GM21447 (cell line): ENCODE results near the gene ZSCAN18.

Experiments used
- ATAC-seq: cut with Tn5 transposase; IDR thresholded peaks from one replicate; pipeline ENCODE4 v1.9.1; 2021; ENCODE audit not compliant: unreplicated experiment

The ZSCAN18 gene

GRCh38 chr19:58086825-58087710 is 11.0 kb downstream of the ZSCAN18 start:
- no peak for ATAC-seq

GRCh38 chr19:58085348-58085875 is 12.6 kb downstream of the ZSCAN18 start:
- ATAC-seq: no peak

- no peak for ATAC-seq
Observed at GRCh38 chr19:58084596-58085347, 13.3 kb downstream of the ZSCAN18 start.

GRCh38 chr19:58083021-58083420 is 15.0 kb downstream of the ZSCAN18 start:
- ATAC-seq: no peak

- no peak for ATAC-seq
Observed at GRCh38 chr19:58079792-58080191, 18.2 kb downstream of the ZSCAN18 start.

- no peak for ATAC-seq
Observed at GRCh38 chr19:58067240-58067912, 30.7 kb downstream of the ZSCAN18 start.

- ATAC-seq: no peak
Observed at GRCh38 chr19:58063712-58064111, 34.3 kb downstream of the ZSCAN18 start.

- no peak for ATAC-seq
Observed at GRCh38 chr19:58060231-58060630, 37.8 kb downstream of the ZSCAN18 start.

GRCh38 chr19:58059671-58060078 is 38.4 kb downstream of the ZSCAN18 start:
- no peak for ATAC-seq

- no peak for ATAC-seq
Observed at GRCh38 chr19:58059003-58059670, 38.9 kb downstream of the ZSCAN18 start, which contains the start of gene ZNF135. TSS of gene ZNF135 (plus strand) at chr19:58059282. CDS start at chr19:58060003, 721 bp downstream.

GRCh38 chr19:58058467-58058866 is 39.6 kb downstream of the ZSCAN18 start:
- ATAC-seq: no peak

GRCh38 chr19:58056861-58057260 is 41.2 kb downstream of the ZSCAN18 start:
- no peak for ATAC-seq

- no peak for ATAC-seq
Observed at GRCh38 chr19:58056261-58056660, 41.8 kb downstream of the ZSCAN18 start.

GRCh38 chr19:58054901-58055874 is 42.8 kb downstream of the ZSCAN18 start:
- ATAC-seq: no peak

- no peak for ATAC-seq
Observed at GRCh38 chr19:58053480-58054156, 44.4 kb downstream of the ZSCAN18 start.

- ATAC-seq: no peak
Observed at GRCh38 chr19:58052256-58052655, 45.8 kb downstream of the ZSCAN18 start.

GRCh38 chr19:58047672-58048071 is 50.4 kb downstream of the ZSCAN18 start:
- ATAC-seq: no peak

GRCh38 chr19:58046856-58047255 is 51.2 kb downstream of the ZSCAN18 start:
- no peak for ATAC-seq
